Measurements from ENCODE around the gene ZNF576.

DNA sequence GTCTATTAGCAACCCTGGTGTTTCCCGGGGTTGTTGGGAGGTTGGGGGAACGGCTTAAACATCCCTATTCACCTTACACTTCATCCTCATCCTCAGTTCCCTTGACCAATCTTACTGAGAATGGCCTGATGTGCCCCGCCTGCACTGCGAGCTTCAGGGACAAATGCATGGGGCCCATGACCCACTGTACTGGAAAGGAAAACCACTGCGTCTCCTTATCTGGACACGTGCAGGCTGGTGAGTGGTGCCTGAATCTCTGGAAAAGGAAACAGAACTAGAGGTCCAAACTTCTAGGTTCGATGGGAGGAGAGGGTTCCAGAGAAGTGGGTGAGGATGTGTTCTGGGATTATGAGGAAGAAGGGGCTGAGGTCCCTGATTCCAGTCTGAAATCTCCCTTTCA, 14.9 kb upstream of the ZNF576 start:
- TF ChIP-seq SNAI2 (CRISPR knock-in tag; IDR thresholded peaks at IDR 0.05) (no peak), PATZ1 (CRISPR knock-in tag; IDR thresholded peaks at IDR 0.05; ENCODE audit: borderline replicate concordance) (no peak), ZFP30 (CRISPR knock-in tag; IDR thresholded peaks at IDR 0.05) (no peak), TCF4 (CRISPR knock-in tag; IDR thresholded peaks at IDR 0.05; ENCODE audit: borderline replicate concordance) (no peak), ZFP3 (CRISPR knock-in tag; IDR thresholded peaks at IDR 0.05) (no peak), ZNF70 (CRISPR knock-in tag; IDR thresholded peaks at IDR 0.05) (no peak), RARB (CRISPR knock-in tag; IDR thresholded peaks at IDR 0.05) (no peak), GLIS3 (CRISPR knock-in tag; IDR thresholded peaks at IDR 0.05) (no peak), ARNTL (CRISPR knock-in tag; IDR thresholded peaks at IDR 0.05; ENCODE audit: borderline replicate concordance, low read depth) (no peak)
